ENCODE data around the gene PACSIN3. TPM values are rescaled to one million over a fixed set of nuclear protein-coding genes. Genes with fewer than 3 reads are reported as not detected.

Gene PACSIN3
- total RNA-seq, 1 donor = 12.7 TPM

GRCh38 chr11:47185305-47186075, 744 bp downstream of the PACSIN3 start:
- no peak for TF ChIP-seq CTCF (IDR thresholded peaks at IDR 0.05; ENCODE audit: extremely low read depth, low read depth, low read length)
- Histone ChIP-seq H3K79me2 (ENCODE audit: insufficient read depth, low read length) (peaks cover 2% of the 10 kb centered on the region), H4K20me1 (ENCODE audit: insufficient read depth, low read length) (no peaks in the 10 kb centered on the region), H3K36me3 (ENCODE audit: insufficient read depth, low read length) (no peaks in the 10 kb centered on the region), H3K4me3 (ENCODE audit: insufficient read depth, low read length) (peak overlapping the region; percentile 77), H3K9me3 (ENCODE audit: low read depth, low read length) (no peaks in the 10 kb centered on the region), H3K27ac (ENCODE audit: low read depth, low read length) (no peak overlapping the region), H3K27me3 (ENCODE audit: insufficient read depth, low read length) (no peaks in the 10 kb centered on the region), H3K4me2 (ENCODE audit: insufficient read depth, low read length) (peak overlapping the region; percentile 79), H3K4me1 (ENCODE audit: insufficient read depth, low read length) (peaks cover 31% of the 10 kb centered on the region), H2AFZ (ENCODE audit: low read length) (peak overlapping the region; percentile 74)
- peak; percentile 92 for DNase-seq (ENCODE audit: insufficient read length, low spot score, missing footprints)

GRCh38 chr11:47184711-47185304, 1.4 kb downstream of the PACSIN3 start:
- H3K27ac ChIP-seq (ENCODE audit: low read depth, low read length) = no peak overlapping the region
- H3K9me3 ChIP-seq (ENCODE audit: low read depth, low read length) = no peaks in the 10 kb centered on the region
- H3K36me3 ChIP-seq (ENCODE audit: insufficient read depth, low read length) = no peaks in the 10 kb centered on the region
- H3K4me2 ChIP-seq (ENCODE audit: insufficient read depth, low read length) = peak overlapping the region; percentile 79
- TF ChIP-seq CTCF (IDR thresholded peaks at IDR 0.05; ENCODE audit: extremely low read depth, low read depth, low read length) = no peak
- no peak overlapping the region for H2AFZ ChIP-seq (ENCODE audit: low read length)
- H3K79me2 ChIP-seq (ENCODE audit: insufficient read depth, low read length) = peaks cover 2% of the 10 kb centered on the region
- peaks cover 31% of the 10 kb centered on the region for H3K4me1 ChIP-seq (ENCODE audit: insufficient read depth, low read length)
- peak overlapping the region; percentile 77 for H3K4me3 ChIP-seq (ENCODE audit: insufficient read depth, low read length)
- no peaks in the 10 kb centered on the region for H3K27me3 ChIP-seq (ENCODE audit: insufficient read depth, low read length)
- DNase-seq (ENCODE audit: insufficient read length, low spot score, missing footprints) = peak; percentile 88
- H4K20me1 ChIP-seq (ENCODE audit: insufficient read depth, low read length) = no peaks in the 10 kb centered on the region

GRCh38 chr11:47183969-47184368, 2.3 kb downstream of the PACSIN3 start:
- no peak overlapping the region for H3K27ac ChIP-seq (ENCODE audit: low read depth, low read length)

More at GRCh38 chr11:47183969-47184368, 2.3 kb downstream of the PACSIN3 start:
- no peaks in the 10 kb centered on the region for H3K36me3 ChIP-seq (ENCODE audit: insufficient read depth, low read length)
- H4K20me1 ChIP-seq (ENCODE audit: insufficient read depth, low read length) = no peaks in the 10 kb centered on the region
- no peak overlapping the region for H2AFZ ChIP-seq (ENCODE audit: low read length)
- H3K9me3 ChIP-seq (ENCODE audit: low read depth, low read length) = no peaks in the 10 kb centered on the region
- no peak overlapping the region for H3K4me3 ChIP-seq (ENCODE audit: insufficient read depth, low read length)
- no peak overlapping the region for H3K4me2 ChIP-seq (ENCODE audit: insufficient read depth, low read length)
- peak; percentile 10 for DNase-seq (ENCODE audit: insufficient read length, low spot score, missing footprints)
- no peaks in the 10 kb centered on the region for H3K27me3 ChIP-seq (ENCODE audit: insufficient read depth, low read length)
- peaks cover 24% of the 10 kb centered on the region for H3K4me1 ChIP-seq (ENCODE audit: insufficient read depth, low read length)
- TF ChIP-seq CTCF (IDR thresholded peaks at IDR 0.05; ENCODE audit: extremely low read depth, low read depth, low read length) = no peak
- H3K79me2 ChIP-seq (ENCODE audit: insufficient read depth, low read length) = peaks cover 2% of the 10 kb centered on the region
